Body of pancreas (tissue), 4 donors: ENCODE results near the gene SMARCD2. TPM values are rescaled to one million over a fixed set of nuclear protein-coding genes. Genes with fewer than 3 reads are reported as not detected.

Source experiments
- ATAC-seq: fragments of 150-250 bp; one replicate; pipeline ENCODE4 v1.9.1; 2016
- DNase-seq, 4 donors: peaks; one replicate each; pipeline ENCODE4 v3.0.0-alpha.2; 2019
- H3K27ac ChIP-seq, 4 donors: fragments of 200-600 bp; sonication (generic); 1 replicate in 3 of 4; 2 replicates in 1 of 4; pipeline versions ENCODE4 v1.5.1 to v1.6.1; 2016 to 2019; ENCODE audit warnings: mild to moderate bottlenecking in 1 of 4, mixed read lengths in 1 of 4, moderate library complexity in 1 of 4
- H3K27me3 ChIP-seq, 2 donors: fragments of 200-600 bp; sonication (generic); one replicate each; pipeline ENCODE4 v1.6.0; 2016; ENCODE audit warnings: mild to moderate bottlenecking in 1 of 2
- H3K36me3 ChIP-seq, 2 donors: fragments of 200-600 bp; sonication (generic); replicated peaks in 1 of 2; 2 replicates each; pipeline ENCODE4 v1.5.1; 2016; ENCODE audit warnings: low read depth in 2 of 2; ENCODE audit not compliant: insufficient read depth in 1 of 2
- H3K4me1 ChIP-seq: fragments of 200-600 bp; sonication (generic); one replicate; pipeline ENCODE4 v1.6.0; 2016
- H3K4me3 ChIP-seq, 2 donors: fragments of 200-600 bp; sonication (generic); 1 replicate in 1 of 2; 2 replicates in 1 of 2; pipeline ENCODE4 v1.5.1; 2016 to 2019
- H3K9me3 ChIP-seq, 3 donors: fragments of 200-600 bp; sonication (generic); 1 replicate in 2 of 3; 2 replicates in 1 of 3; pipeline ENCODE4 v1.5.1; 2016
- CTCF ChIP-seq, 7 experiments: fragments of 450-650 bp in 4 of 7; fragments of 200-600 bp in 3 of 7; sonication (generic) in 3 of 7; IDR thresholded peaks; one replicate each; pipeline ENCODE4 v1.5.1; 2016 to 2019; ENCODE audit warnings: antibody characterized with exemption in 7 of 7
- POLR2A ChIP-seq, 3 donors: fragments of 450-650 bp; IDR thresholded peaks; one replicate each; pipeline ENCODE4 v1.6.1; 2016; ENCODE audit warnings: antibody characterized with exemption in 3 of 3, mild to moderate bottlenecking in 2 of 3
- WGBS, 2 donors: methylation state at CpG; one replicate each; pipeline ENCODE4 v1.1.5; 2017; 5-methylcytosine and 5-hydroxymethylcytosine counted together
- intact Hi-C: fragments of 100-400 bp; cut with DNase I; formaldehyde crosslinking; loops from one replicate; pipeline ENCODE4 v1.15.1; 2023
- total RNA-seq, 2 donors: library from RNA; depleted of rRNA; stranded (reverse); fragments of >200 nt; gene quantifications; one replicate each; pipeline ENCODE4 v1.1.0, GENCODE V29; 2016

SMARCD2 gene
- total RNA-seq, 2 donors from 2014 or later = 75.8 to 87.9 TPM

- no peak for DNase-seq
- intact Hi-C loops = no loop called here
- Histone ChIP-seq H3K4me1 (peaks cover 12% of the 10 kb centered on the region), H3K36me3 (no peaks in the 10 kb centered on the region), H3K4me3 (no peak overlapping the region), H3K9me3 (peaks cover 0 to 6% (median 0%) of the 10 kb centered on the region in 3 donors), H3K27ac (no peak overlapping the region), H3K27me3 (no peaks in the 10 kb centered on the region)
- TF ChIP-seq POLR2A (IDR thresholded peaks at IDR 0.05) (no peak), CTCF (IDR thresholded peaks at IDR 0.05) (no peak)
- WGBS, 2 donors = 88 to 91% methylated on average over 9 of the region's 9 CpGs
- no peak for ATAC-seq
Observed at GRCh38 chr17:63850401-63850800, 7.9 kb upstream of the SMARCD2 start.

GRCh38 chr17:63848834-63849689 is 6.6 kb upstream of the SMARCD2 start:
- 5 to 18% methylated on average over 29 to 79 of the region's 82 CpGs for WGBS, 2 donors
- Histone ChIP-seq H3K27ac (peak overlapping the region in 2 of 4 donors; percentile 23 to 51), H3K36me3 (no peaks in the 10 kb centered on the region), H3K9me3 (peaks cover 0 to 6% (median 0%) of the 10 kb centered on the region in 3 donors), H3K27me3 (no peaks in the 10 kb centered on the region), H3K4me1 (peaks cover 12% of the 10 kb centered on the region), H3K4me3 (no peak overlapping the region)
- intact Hi-C loops = no loop called here
- ATAC-seq (peak; percentile 99), DNase-seq (peak; percentile 92 to 96 (median 94))
- TF ChIP-seq POLR2A (IDR thresholded peaks at IDR 0.05) (peak in 1 of 3 donors; percentile 28), CTCF (IDR thresholded peaks at IDR 0.05) (peak; percentile 48 to 89 (median 76))

GRCh38 chr17:63847525-63848249 is 5.2 kb upstream of the SMARCD2 start:
- TF ChIP-seq CTCF (IDR thresholded peaks at IDR 0.05) (no peak), POLR2A (IDR thresholded peaks at IDR 0.05) (no peak)
- no peak for DNase-seq
- Histone ChIP-seq H3K27me3 (no peaks in the 10 kb centered on the region), H3K27ac (no peak overlapping the region), H3K4me3 (no peak overlapping the region), H3K36me3 (no peaks in the 10 kb centered on the region), H3K4me1 (peaks cover 18% of the 10 kb centered on the region), H3K9me3 (peaks cover 0 to 6% (median 0%) of the 10 kb centered on the region in 3 donors)
- 67 to 74% methylated on average over 3 of the region's 3 CpGs for WGBS, 2 donors
- ATAC-seq = no peak
- intact Hi-C loops = no loop called here

GRCh38 chr17:63845509-63845908 is 3.0 kb upstream of the SMARCD2 start:
- Histone ChIP-seq H3K9me3 (peaks cover 0 to 6% (median 0%) of the 10 kb centered on the region in 3 donors), H3K4me3 (no peak overlapping the region), H3K4me1 (peaks cover 30% of the 10 kb centered on the region), H3K36me3 (no peaks in the 10 kb centered on the region), H3K27ac (no peak overlapping the region), H3K27me3 (no peaks in the 10 kb centered on the region)
- DNase-seq (no peak), ATAC-seq (no peak)
- TF ChIP-seq CTCF (IDR thresholded peaks at IDR 0.05) (no peak), POLR2A (IDR thresholded peaks at IDR 0.05) (no peak)
- 22 to 29% methylated on average over 1 of the region's 1 CpG for WGBS, 2 donors
- intact Hi-C loops = no loop called here
